Measurements from ENCODE around the gene RECK.

GRCh38 chr9:36046923-36047322, 10.2 kb downstream of the RECK start:
- TF ChIP-seq CTCF (IDR thresholded peaks at IDR 0.05) (no peak), ZFX (IDR thresholded peaks at IDR 0.05; ENCODE audit: borderline replicate concordance) (no peak)
